ENCODE measurements around the gene NCOA5.

DNA sequence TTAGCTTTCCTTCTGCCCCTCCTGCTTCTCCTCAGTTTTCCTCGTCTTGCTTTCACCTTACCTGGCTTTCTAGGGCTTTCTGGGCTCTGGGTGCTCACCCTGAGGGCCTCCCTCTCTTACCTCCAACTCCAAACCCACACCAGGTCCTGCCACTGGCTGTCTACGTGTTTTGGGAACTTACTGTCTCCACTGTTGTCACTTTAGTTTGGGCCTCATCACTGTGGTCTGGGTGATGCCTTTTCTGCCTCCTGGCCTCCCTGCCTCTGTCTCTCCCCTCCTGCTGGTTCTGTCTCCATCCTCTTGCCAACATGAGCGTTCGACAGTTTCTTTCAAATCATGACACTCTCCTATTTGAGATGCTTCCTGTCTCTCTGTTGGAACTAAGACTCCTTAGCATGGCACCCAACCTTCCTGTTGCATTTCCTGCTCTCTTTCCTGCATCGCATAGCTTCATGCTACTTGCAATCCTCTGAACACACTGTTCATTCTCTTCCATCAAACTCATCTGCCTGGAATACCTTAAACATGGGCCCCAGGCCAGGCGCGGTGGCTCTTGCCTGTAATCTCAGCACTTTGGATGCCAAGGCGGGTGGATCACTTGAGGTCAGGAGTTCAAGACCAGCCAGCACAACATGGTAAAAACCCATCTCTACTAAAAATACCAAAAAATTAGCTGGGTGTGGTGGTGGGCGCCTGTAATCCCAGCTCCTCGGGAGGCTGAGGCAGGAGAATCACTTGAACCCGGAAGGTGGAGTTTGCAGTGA lies 33.9 kb upstream of the NCOA5 start:
- TF ChIP-seq POLR2A (IDR thresholded peaks at IDR 0.05) (no peak), CTCF (IDR thresholded peaks at IDR 0.05) (no peak)
